ENCODE data around the gene TAOK3. TPM values are rescaled to one million over a fixed set of nuclear protein-coding genes. Genes with fewer than 3 reads are reported as not detected.

Gene TAOK3
- total and polyA plus RNA-seq, 8 donors, result 7.5 to 131 (median 29.0) TPM

DNA sequence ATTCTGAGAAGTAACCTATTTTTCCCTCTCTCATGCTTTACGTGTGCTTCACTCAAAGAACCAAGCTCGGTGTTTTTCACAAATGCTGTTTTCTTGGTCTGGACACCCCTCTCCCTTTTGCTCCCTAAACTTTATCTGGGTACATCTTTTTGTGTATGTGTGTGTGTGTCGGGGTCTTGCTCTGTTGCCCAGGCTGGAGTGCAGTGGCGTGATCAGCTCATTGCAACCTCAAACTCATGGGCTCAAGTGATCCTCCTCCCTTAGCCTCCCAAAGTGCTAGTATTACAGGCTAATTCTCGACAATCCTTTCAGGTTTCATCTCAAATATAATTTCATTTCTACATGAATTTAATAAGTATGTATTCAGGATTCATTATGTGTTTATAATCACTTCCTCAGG, 153.6 kb downstream of the TAOK3 start:
- Histone ChIP-seq H3K4me3 (no peak overlapping the region), H3K27me3 (no peaks in the 10 kb centered on the region), H3K4me1 (peaks cover 0 to 3% (median 0%) of the 10 kb centered on the region in 4 donors), H3K9me3 (no peaks in the 10 kb centered on the region), H3K27ac (no peak overlapping the region), H3K36me3 (peaks cover 0 to 19% (median 5%) of the 10 kb centered on the region in 4 donors)
- TF ChIP-seq CTCF (IDR thresholded peaks at IDR 0.05) (no peak), POLR2AphosphoS5 (IDR thresholded peaks at IDR 0.05) (no peak), POLR2A (IDR thresholded peaks at IDR 0.05) (no peak), EP300 (IDR thresholded peaks at IDR 0.05) (no peak)
- 92 to 99% (median 96%) methylated on average over 5 of the region's 5 CpGs for WGBS, 5 donors
- no peak for DNase-seq
- intact Hi-C loops (cut with DNase I; ENCODE audit: low total_unique reads), result no loop called here

GRCh38 chr12:118213452-118213851, 159.3 kb downstream of the TAOK3 start:
- peaks cover 0 to 7% (median 0%) of the 10 kb centered on the region in 4 donors for H3K4me1 ChIP-seq
- no peak overlapping the region for H3K4me3 ChIP-seq
- WGBS, 5 donors, result 93 to 97% (median 95%) methylated on average over 1 of the region's 1 CpG
- H3K27ac ChIP-seq, result no peak overlapping the region
- H3K27me3 ChIP-seq, result no peaks in the 10 kb centered on the region
- TF ChIP-seq CTCF (IDR thresholded peaks at IDR 0.05) (no peak), POLR2A (IDR thresholded peaks at IDR 0.05) (no peak), EP300 (IDR thresholded peaks at IDR 0.05) (no peak), POLR2AphosphoS5 (IDR thresholded peaks at IDR 0.05) (no peak)
- intact Hi-C loops (cut with DNase I; ENCODE audit: low total_unique reads), result no loop called here
- DNase-seq, result no peak
- peaks cover 0 to 52% (median 34%) of the 10 kb centered on the region in 4 donors for H3K36me3 ChIP-seq
- H3K9me3 ChIP-seq, result no peaks in the 10 kb centered on the region

GRCh38 chr12:118212606-118213005, 160.1 kb downstream of the TAOK3 start:
- H3K36me3 ChIP-seq, result peaks cover 0 to 54% (median 34%) of the 10 kb centered on the region in 4 donors
- TF ChIP-seq CTCF (IDR thresholded peaks at IDR 0.05) (no peak), EP300 (IDR thresholded peaks at IDR 0.05) (no peak), POLR2AphosphoS5 (IDR thresholded peaks at IDR 0.05) (no peak), POLR2A (IDR thresholded peaks at IDR 0.05) (no peak)
- no peak overlapping the region for H3K27ac ChIP-seq
- H3K4me3 ChIP-seq, result no peak overlapping the region
- no peaks in the 10 kb centered on the region for H3K9me3 ChIP-seq
- no peak for DNase-seq
- intact Hi-C loops (cut with DNase I; ENCODE audit: low total_unique reads), result no loop called here
- H3K4me1 ChIP-seq, result peaks cover 0 to 7% (median 0%) of the 10 kb centered on the region in 4 donors
- 67 to 87% (median 84%) methylated on average over 2 of the region's 2 CpGs for WGBS, 5 donors
- H3K27me3 ChIP-seq, result no peaks in the 10 kb centered on the region

DNA sequence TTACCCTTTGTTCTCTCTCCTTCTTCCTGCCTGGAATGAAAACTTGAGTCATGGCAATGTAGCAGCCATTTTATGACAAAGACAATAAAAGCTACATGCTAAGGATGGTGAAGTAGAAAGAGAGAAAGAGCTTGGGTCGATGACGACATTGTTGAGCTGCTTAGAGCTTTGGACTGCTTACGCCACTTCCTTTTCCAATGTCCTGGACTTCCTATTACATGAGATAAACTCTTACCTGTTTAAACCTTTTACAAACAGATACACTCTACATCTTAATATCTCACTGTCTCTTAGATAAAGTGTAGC, 166.6 kb downstream of the TAOK3 start:
- TF ChIP-seq POLR2A (IDR thresholded peaks at IDR 0.05), result no peak
- TF ChIP-seq CTCF (IDR thresholded peaks at IDR 0.05), result no peak
- no peak for DNase-seq

More for the DNA sequence above, 166.6 kb downstream of the TAOK3 start:
- Histone ChIP-seq H3K27ac (no peak overlapping the region), H3K36me3 (peaks cover 0 to 71% (median 36%) of the 10 kb centered on the region in 4 donors), H3K9me3 (no peaks in the 10 kb centered on the region), H3K27me3 (no peaks in the 10 kb centered on the region), H3K4me3 (no peak overlapping the region), H3K4me1 (peaks cover 0 to 7% (median 0%) of the 10 kb centered on the region in 4 donors)
- intact Hi-C loops (cut with DNase I; ENCODE audit: low total_unique reads), result no loop called here
- 79 to 95% (median 90%) methylated on average over 3 of the region's 3 CpGs for WGBS, 5 donors

Data from stomach (tissue), 9 donors.